Epithelial cell of prostate (primary cell): ENCODE data around the gene UGT1A10.
"Not testable (repeated sequence)": the region's sequence is repeated elsewhere in the genome, so short reads cannot be mapped to it uniquely, and the experiment has no call there.

Source experiments
- DNase-seq: peaks from one replicate; pipeline ENCODE4 v3.0.0-alpha.2; 2011; ENCODE audit warnings: low read depth, low spot score
- H3K27ac ChIP-seq: fragments of 450-650 bp; 2 replicates; pipeline ENCODE4 v1.5.1; 2017; ENCODE audit warnings: mild to moderate bottlenecking

The UGT1A10 gene

DNA sequence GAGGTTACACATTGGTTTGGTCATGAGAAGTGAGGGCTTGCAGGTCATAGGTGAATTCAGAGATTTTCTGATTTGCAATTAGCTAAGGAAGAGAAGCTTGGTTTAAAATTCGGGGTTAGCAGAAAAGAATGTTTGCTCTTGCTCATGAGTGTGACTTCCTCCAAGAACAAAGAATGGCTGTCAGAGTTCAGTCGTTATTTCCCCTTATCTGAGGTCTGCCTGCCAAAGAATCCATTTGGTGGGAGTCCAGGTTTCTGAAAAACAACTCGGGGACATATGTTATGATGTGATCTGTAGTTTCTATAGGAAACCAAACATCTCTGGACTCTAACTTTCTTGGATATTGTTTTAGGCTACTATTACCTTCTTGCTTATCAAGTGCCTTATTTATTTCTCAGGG, 53.3 kb downstream of the UGT1A10 start:
- peak overlapping the region; percentile 80 for H3K27ac ChIP-seq
- no peak for DNase-seq

DNA sequence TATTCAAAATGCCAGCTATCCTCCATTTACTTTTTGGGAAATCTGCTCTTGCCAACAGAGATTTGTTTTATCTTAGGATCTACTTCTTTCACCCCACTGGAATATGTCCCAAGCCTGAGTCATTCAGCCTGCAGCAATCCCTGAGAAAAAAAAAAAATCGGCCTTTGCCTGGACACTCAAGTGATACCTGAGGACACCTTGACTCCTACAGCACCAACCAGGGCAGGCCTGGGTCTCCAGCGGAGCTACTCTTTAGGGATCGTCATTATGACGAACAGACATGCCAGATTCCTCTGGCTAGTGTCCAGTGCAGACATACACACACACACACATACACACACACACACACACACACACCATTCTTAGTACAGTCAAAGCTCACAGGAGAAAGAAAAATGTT, 54.2 kb downstream of the UGT1A10 start:
- H3K27ac ChIP-seq = peak overlapping the region; percentile 80
- peak; percentile 81 for DNase-seq

DNA sequence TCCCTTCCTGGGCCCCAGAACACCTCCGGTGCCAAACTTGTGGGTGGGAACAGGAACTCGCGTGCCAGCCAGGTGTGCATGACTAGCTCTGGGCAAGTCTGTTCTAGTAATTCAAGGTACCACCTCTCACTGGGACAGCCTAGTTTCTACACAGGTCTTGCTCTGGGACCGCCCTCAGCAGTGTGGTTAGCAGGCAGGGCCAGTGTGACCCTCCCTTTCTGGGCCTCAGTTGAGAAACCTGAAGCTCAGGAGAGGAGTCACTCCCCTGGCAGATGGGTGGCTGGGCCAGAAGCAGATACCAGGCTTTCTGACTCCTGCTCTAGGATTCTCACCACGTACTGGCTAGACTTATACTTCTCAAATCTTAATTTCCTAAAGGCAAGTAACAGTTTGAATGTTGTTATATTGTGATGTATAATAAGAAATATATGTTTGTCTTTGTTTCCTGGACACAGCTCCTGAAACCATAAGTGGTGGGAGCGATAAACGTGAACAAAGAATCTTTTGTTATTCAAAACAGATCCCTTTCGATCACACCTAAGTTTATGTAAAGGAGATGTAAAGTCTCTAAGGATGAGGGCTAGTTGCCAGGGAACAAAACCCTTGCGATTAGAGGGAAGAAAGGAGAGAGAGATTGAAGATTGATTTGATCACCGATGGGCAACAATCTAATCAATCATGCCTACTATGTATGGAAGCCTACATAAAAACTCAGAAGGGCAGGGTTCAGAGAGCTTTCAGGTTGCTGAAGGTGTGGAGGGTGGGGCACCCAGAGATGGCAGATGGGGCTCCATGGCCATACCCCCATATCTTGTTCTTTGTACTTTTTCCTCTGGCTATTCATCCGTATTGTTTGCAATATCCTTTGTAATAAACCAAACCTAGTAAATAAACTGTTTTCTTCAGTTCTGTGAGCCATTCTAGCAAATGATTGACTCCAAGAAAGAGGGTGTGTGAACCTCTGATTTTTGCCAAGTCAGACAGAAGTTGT, 55.5 kb downstream of the UGT1A10 start:
- DNase-seq = peak; percentile 99
- peak overlapping the region; percentile 80 for H3K27ac ChIP-seq

GRCh38 chr2:233692648-233693047, 56.4 kb downstream of the UGT1A10 start, which contains the start of gene UGT1A6:
UGT1A6 (plus strand) TSS chr2:233692890; CDS start chr2:233693005, 115 bp downstream.
- no peak for DNase-seq
- H3K27ac ChIP-seq = peak within 1 kb of the TSS; percentile 80

GRCh38 chr2:233693963-233694362, 57.7 kb downstream of the UGT1A10 start:
- DNase-seq = no peak
- no peak overlapping the region for H3K27ac ChIP-seq

DNA sequence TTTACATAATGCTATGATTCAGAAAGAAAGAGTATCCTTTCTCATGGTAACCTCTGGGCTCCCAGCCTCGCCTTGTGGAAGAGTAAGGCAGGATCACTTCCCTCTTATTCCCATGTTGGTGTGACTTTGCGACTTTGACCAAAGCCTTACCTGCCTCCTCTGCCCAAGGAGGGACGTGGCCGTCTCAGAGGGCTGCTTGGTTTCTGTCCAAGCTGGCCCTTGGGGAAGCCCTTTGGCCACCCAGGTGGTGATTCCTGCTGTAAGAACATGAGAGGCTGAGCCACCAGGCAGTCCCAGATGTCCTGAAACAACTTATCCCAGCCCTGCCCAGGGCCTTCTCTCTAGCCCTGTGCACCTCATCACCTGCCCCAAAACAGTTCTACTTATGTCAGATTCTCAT, 62.5 kb downstream of the UGT1A10 start:
- no peak for DNase-seq
- H3K27ac ChIP-seq = no peak overlapping the region

DNA sequence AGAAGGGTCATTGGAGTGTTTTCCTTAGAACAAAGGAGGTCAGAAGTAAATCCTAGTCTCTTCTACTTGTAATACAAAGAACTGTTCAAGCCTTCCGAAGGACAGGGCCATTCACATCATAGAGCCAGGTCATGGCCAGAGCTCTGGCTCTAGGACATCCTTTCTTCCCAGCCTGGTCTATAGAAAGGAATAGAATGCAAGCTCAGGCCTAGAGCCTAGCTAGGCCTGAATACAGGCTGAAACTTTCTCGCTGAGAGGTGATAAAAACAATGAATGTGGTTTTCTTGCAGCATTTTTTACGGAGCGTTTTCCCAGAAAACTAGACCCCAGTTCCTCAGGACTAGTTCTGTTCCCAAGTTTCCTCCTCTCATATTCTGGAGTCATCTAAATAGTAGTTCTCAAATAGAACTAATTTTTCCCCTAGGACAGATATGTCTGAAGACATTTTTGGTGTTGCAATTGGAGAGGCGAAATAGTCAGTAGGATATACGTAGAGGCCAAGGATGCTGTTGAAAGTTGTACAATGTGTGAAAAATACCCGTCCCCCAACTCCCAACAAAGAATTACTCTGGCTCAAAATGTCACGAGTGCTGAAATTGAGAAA, 63.3 kb downstream of the UGT1A10 start:
- peak overlapping the region; percentile 52 for H3K27ac ChIP-seq
- no peak for DNase-seq

DNA sequence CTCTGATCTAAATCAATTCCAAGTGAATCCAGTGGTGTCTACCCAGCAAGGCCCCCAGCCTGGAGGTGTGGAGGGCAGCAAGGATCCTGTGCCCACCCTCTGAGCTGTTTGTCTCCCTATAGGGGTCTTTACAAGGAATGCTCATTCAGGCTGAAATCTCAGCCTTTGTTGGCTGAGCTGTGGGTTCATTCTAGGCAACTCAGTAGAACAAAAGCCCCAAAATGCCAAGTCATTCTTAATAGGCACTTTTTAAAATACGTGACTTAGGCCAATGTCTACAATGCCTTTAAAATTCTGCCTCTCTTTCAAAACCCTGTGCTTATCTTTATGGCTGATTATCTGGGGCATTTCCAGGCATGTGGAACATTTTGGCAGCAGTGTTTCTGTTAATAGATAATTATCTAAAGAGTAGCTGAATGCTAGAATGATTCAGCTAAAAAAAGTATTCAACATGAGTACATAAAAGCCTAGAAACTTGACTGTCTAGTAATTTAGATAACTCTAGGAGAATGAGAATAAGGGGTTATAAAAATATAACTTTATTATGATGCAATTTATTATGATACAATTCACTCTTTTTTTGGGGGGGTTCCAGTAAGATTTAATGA, 63.9 kb downstream of the UGT1A10 start:
- peak; percentile 18 for DNase-seq
- H3K27ac ChIP-seq = peak overlapping the region; percentile 52

- DNase-seq, H3K27ac ChIP-seq: not testable (repeated sequence)
Measured at GRCh38 chr2:233700842-233701241, 64.6 kb downstream of the UGT1A10 start.

- no peak overlapping the region for H3K27ac ChIP-seq
- no peak for DNase-seq
Measured at GRCh38 chr2:233702238-233702637, 66.0 kb downstream of the UGT1A10 start.

DNA sequence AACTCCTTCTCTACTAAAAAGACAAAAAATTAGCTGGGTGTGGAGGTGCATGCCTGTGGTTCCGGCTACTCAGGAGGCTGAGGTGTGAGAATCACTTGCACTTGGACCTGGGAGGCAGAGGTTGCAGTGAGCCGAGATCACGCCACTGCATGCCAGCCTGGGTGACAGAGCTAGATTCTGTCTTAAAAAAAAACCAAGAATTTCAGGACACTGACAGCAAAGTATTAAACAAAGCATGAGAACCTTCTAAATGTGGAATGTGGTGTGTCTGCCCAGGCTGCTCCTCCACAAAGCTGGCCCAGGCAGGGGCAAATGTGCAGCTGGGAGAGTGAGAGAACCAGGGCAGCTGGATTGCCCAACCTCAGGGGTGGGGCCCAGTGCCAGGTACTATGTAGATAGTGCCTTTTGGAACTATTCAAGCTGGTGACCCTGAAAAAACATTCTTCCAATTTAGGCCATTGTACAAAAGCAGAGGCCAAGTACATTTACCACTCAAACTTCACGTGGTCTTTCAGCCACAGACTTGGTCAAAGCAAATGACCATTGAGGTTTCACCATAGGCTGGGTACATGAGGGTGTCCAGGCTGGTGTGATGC, 69.8 kb downstream of the UGT1A10 start:
- peak; percentile 20 for DNase-seq
- peak overlapping the region; percentile 53 for H3K27ac ChIP-seq

DNA sequence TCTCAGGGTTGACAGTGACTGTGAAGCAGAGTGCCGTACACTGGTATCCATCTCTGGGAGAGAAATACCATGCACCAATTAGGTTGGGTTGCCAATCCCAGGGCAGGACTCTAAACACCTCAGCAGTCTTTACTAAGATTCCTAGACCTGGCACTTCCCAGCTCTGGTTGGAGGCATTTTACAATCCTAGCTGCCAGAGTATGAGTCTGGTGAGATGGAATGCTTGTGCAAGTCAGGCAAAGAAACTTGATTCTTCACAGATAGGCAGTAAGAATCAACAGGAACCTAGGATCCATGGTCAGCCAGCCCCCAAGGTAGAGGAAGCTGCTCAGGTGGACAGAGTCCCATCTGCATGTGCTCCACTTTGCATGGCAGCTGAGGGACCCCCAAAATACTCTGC, 70.5 kb downstream of the UGT1A10 start:
- no peak for DNase-seq
- H3K27ac ChIP-seq = peak overlapping the region; percentile 53

- no peak overlapping the region for H3K27ac ChIP-seq
- no peak for DNase-seq
Measured at GRCh38 chr2:233707940-233708644, 71.8 kb downstream of the UGT1A10 start.

DNA sequence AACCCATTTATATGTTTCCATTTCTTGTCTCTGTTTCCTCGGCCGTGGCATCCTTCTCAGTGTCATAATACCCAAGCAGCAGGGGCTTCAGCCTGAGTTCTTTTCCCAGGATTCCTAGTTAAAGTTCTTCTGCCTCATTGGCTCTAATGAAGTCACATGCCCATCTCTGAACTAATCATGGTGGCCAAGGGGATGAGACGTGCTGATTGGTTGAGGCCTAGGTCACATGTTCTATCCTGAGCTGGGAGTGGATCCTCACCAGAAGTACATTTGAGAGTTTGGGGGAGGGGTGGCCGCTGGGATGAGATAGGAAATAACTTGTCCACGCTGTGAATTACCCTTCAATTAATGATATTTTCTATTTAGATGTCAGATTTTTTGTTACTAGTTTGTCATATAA, 72.7 kb downstream of the UGT1A10 start:
- DNase-seq = no peak
- H3K27ac ChIP-seq = no peak overlapping the region

GRCh38 chr2:233711312-233712008, 75.2 kb downstream of the UGT1A10 start:
- DNase-seq = peak; percentile 24
- no peak overlapping the region for H3K27ac ChIP-seq

DNA sequence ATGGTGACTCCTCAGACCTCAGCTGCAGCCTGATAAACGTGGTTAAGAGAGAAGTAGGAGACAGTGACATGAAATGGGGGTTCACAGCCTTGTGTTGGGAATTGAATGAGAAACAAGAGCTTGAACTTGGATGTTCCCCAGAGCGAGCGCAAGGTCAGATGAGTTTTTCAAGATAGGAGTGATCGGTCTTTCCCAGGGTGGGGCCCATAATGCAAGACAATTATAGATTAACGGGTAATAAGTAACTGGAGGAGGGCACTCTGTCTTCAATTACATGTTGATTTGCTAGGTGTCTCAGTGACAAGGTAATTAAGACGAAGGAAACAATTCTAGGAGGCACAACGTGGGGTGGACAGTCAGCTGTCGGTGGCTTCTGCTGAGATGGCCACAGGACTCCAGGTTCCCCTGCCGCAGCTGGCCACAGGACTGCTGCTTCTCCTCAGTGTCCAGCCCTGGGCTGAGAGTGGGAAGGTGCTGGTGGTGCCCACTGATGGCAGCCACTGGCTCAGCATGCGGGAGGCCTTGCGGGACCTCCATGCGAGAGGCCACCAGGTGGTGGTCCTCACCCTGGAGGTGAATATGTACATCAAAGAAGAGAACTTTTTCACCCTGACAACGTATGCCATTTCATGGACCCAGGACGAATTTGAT, 76.5 kb downstream of the UGT1A10 start, which contains the start of gene UGT1A5:
Gene UGT1A5 (plus strand): TSS at position 297 of the 651 bp plus-strand sequence. CDS start 85 bp downstream, at position 382.
- H3K27ac ChIP-seq = no peak within 1 kb of the TSS
- no peak for DNase-seq

DNA sequence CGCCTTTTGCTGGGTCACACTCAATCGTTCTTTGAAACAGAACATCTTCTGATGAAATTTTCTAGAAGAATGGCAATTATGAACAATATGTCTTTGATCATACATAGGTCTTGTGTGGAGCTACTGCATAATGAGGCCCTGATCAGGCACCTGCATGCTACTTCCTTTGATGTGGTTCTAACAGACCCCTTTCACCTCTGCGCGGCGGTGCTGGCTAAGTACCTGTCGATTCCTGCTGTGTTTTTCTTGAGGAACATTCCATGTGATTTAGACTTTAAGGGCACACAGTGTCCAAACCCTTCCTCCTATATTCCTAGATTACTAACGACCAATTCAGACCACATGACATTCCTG, 77.0 kb downstream of the UGT1A10 start:
- no peak overlapping the region for H3K27ac ChIP-seq
- no peak for DNase-seq

DNA sequence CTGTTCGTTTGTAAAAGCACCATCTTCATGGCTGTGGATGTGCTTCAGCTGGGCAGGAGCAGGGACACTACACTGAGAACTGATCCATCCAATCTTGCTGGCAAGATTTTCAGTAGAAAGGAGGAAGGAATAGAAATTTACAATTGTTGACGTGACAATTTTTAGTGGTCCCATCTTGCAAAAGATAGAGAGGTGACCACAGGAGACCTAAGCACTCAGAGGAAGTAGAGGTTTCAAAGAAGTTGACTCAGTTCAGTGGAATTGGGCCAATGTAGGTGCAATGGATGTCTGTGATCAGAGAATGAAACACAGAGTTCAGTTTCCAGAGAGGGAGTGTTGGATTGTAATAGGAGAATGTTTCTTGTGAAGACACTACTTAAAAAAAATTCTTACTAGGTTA, 77.9 kb downstream of the UGT1A10 start:
- no peak for DNase-seq
- no peak overlapping the region for H3K27ac ChIP-seq

- no peak within 1 kb of the TSS for H3K27ac ChIP-seq
- no peak for DNase-seq
Measured at GRCh38 chr2:233718552-233718951, 82.3 kb downstream of the UGT1A10 start, which contains the start of gene UGT1A4. UGT1A4 (plus strand) TSS chr2:233718736; CDS start chr2:233718821, 85 bp downstream.
